Measurements from ENCODE around the gene RNF145.

The RNF145 gene

GRCh38 chr5:159214486-159215271 lies 5.3 kb upstream of the RNF145 start:
- no peak for DNase-seq (ENCODE audit: extremely low spot score)
- no peak for TF ChIP-seq FOXM1 (IDR thresholded peaks at IDR 0.05; ENCODE audit: borderline replicate concordance)
- no peak for TF ChIP-seq ELF4 (IDR thresholded peaks at IDR 0.05)
- no peak for TF ChIP-seq L3MBTL2 (conservative IDR thresholded peaks at IDR 0.05)
- no peak for TF ChIP-seq FOXK2 (IDR thresholded peaks at IDR 0.05)
- no peak for TF ChIP-seq SP1 (IDR thresholded peaks at IDR 0.05)
- no peak for TF ChIP-seq ZNF384 (IDR thresholded peaks at IDR 0.05)
- TF ChIP-seq LEF1 (IDR thresholded peaks at IDR 0.05; ENCODE audit: borderline replicate concordance), result no peak
- no peak for TF ChIP-seq BHLHE40 (IDR thresholded peaks at IDR 0.05; ENCODE audit: borderline replicate concordance)
- no peak for TF ChIP-seq ARNT (IDR thresholded peaks at IDR 0.05)
- TF ChIP-seq CTBP1 (IDR thresholded peaks at IDR 0.05; ENCODE audit: borderline replicate concordance), result no peak
- TF ChIP-seq TARDBP (IDR thresholded peaks at IDR 0.05), result no peak
- TF ChIP-seq NFRKB (IDR thresholded peaks at IDR 0.05), result no peak
- TF ChIP-seq, protein P1, sequence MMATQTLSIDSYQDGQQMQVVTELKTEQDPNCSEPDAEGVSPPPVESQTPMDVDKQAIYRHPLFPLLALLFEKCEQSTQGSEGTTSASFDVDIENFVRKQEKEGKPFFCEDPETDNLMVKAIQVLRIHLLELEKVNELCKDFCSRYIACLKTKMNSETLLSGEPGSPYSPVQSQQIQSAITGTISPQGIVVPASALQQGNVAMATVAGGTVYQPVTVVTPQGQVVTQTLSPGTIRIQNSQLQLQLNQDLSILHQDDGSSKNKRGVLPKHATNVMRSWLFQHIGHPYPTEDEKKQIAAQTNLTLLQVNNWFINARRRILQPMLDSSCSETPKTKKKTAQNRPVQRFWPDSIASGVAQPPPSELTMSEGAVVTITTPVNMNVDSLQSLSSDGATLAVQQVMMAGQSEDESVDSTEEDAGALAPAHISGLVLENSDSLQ (IDR thresholded peaks at IDR 0.05), result no peak
- TF ChIP-seq HDGF (IDR thresholded peaks at IDR 0.05; ENCODE audit: borderline replicate concordance), result no peak
- TF ChIP-seq FOXA1 (IDR thresholded peaks at IDR 0.05), result no peak
- no peak for TF ChIP-seq SUZ12 (IDR thresholded peaks at IDR 0.05)
- CTCF ChIA-PET, result interaction anchor here (2.2 kb wide), 1 partner anchor 58 kb away, joined by 8 read pairs; no protein-coding TSS in a partner anchor
- POLR2A ChIA-PET, result no interaction called here

GRCh38 chr5:159212657-159213462 lies 3.5 kb upstream of the RNF145 start:
- DNase-seq (ENCODE audit: extremely low spot score), result no peak
- TF ChIP-seq ELF4 (IDR thresholded peaks at IDR 0.05), result no peak
- no peak for TF ChIP-seq TARDBP (IDR thresholded peaks at IDR 0.05)
- no peak for TF ChIP-seq BHLHE40 (IDR thresholded peaks at IDR 0.05; ENCODE audit: borderline replicate concordance)
- TF ChIP-seq CTBP1 (IDR thresholded peaks at IDR 0.05; ENCODE audit: borderline replicate concordance), result no peak
- TF ChIP-seq FOXK2 (IDR thresholded peaks at IDR 0.05), result no peak
- no peak for TF ChIP-seq ARNT (IDR thresholded peaks at IDR 0.05)
- no peak for TF ChIP-seq L3MBTL2 (conservative IDR thresholded peaks at IDR 0.05)
- TF ChIP-seq NFRKB (IDR thresholded peaks at IDR 0.05), result no peak
- no peak for TF ChIP-seq LEF1 (IDR thresholded peaks at IDR 0.05; ENCODE audit: borderline replicate concordance)
- TF ChIP-seq SUZ12 (IDR thresholded peaks at IDR 0.05), result no peak
- no peak for TF ChIP-seq SP1 (IDR thresholded peaks at IDR 0.05)
- no peak for TF ChIP-seq FOXA1 (IDR thresholded peaks at IDR 0.05)
- no peak for TF ChIP-seq FOXM1 (IDR thresholded peaks at IDR 0.05; ENCODE audit: borderline replicate concordance)
- ChIA-PET POLR2A (no interaction called here), CTCF (no interaction called here)

GRCh38 chr5:159211729-159212174 lies 2.4 kb upstream of the RNF145 start:
- DNase-seq (ENCODE audit: extremely low spot score), result no peak
- no peak for TF ChIP-seq FOXM1 (IDR thresholded peaks at IDR 0.05; ENCODE audit: borderline replicate concordance)
- no peak for TF ChIP-seq LEF1 (IDR thresholded peaks at IDR 0.05; ENCODE audit: borderline replicate concordance)
- no peak for TF ChIP-seq L3MBTL2 (conservative IDR thresholded peaks at IDR 0.05)
- no peak for TF ChIP-seq FOXA1 (IDR thresholded peaks at IDR 0.05)
- no peak for TF ChIP-seq ELF4 (IDR thresholded peaks at IDR 0.05)
- no peak for TF ChIP-seq SUZ12 (IDR thresholded peaks at IDR 0.05)
- no peak for TF ChIP-seq BHLHE40 (IDR thresholded peaks at IDR 0.05; ENCODE audit: borderline replicate concordance)
- no peak for TF ChIP-seq NFRKB (IDR thresholded peaks at IDR 0.05)
- TF ChIP-seq, protein P1 (IDR thresholded peaks at IDR 0.05), result no peak
- TF ChIP-seq ZNF384 (IDR thresholded peaks at IDR 0.05), result no peak
- no peak for TF ChIP-seq CTBP1 (IDR thresholded peaks at IDR 0.05; ENCODE audit: borderline replicate concordance)
- TF ChIP-seq HDGF (IDR thresholded peaks at IDR 0.05; ENCODE audit: borderline replicate concordance), result no peak
- no peak for TF ChIP-seq TARDBP (IDR thresholded peaks at IDR 0.05)
- TF ChIP-seq FOXK2 (IDR thresholded peaks at IDR 0.05), result no peak
- POLR2A ChIA-PET, result interaction anchor here (1.0 kb wide), 1 partner anchor 23 kb away, joined by 3 read pairs; no protein-coding TSS in a partner anchor
- CTCF ChIA-PET, result interaction anchor here (0.6 to 1.1 kb wide), 2 partner anchors 20 to 1135 kb away, joined by 3 read pairs; no protein-coding TSS in a partner anchor

DNA sequence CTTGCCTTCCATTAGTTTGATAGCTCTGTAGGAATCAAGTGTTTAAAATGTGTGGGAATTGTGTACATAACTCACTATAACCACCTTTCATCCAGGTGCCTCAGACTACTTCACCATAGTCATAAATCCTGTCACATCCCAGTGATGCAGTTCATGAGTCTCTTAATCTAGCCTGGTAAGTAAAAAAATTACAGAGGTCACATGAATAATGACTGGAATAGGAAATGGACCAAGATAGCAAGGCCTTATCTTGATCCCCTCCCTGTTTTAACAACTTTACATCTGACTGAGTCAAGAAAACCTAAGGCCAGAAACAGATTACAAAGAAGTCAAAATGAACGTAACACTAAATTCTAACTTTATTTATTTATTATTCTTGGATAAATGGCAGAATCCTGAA lies 1.5 kb upstream of the RNF145 start:
- ChIA-PET CTCF (interaction anchor here (1.1 kb wide), 1 partner anchor 21 kb away, joined by 3 read pairs; no protein-coding TSS in a partner anchor), POLR2A (interaction anchor here (1.0 kb wide), 1 partner anchor 24 kb away, joined by 3 read pairs; no protein-coding TSS in a partner anchor)
- no peak for DNase-seq (ENCODE audit: extremely low spot score)
- TF ChIP-seq FOXM1 (IDR thresholded peaks at IDR 0.05; ENCODE audit: borderline replicate concordance), result no peak
- TF ChIP-seq SP1 (IDR thresholded peaks at IDR 0.05), result no peak
- no peak for TF ChIP-seq HDGF (IDR thresholded peaks at IDR 0.05; ENCODE audit: borderline replicate concordance)
- no peak for TF ChIP-seq NFRKB (IDR thresholded peaks at IDR 0.05)
- TF ChIP-seq, protein P1 (IDR thresholded peaks at IDR 0.05), result peak; percentile 41; the same call in 1 of the 2 replicates

- DNase-seq (ENCODE audit: extremely low spot score), result no peak
- POLR2A ChIA-PET, result no interaction called here
- TF ChIP-seq SP1 (IDR thresholded peaks at IDR 0.05) (no peak), CTBP1 (IDR thresholded peaks at IDR 0.05; ENCODE audit: borderline replicate concordance) (no peak), HDGF (IDR thresholded peaks at IDR 0.05; ENCODE audit: borderline replicate concordance) (no peak), ELF4 (IDR thresholded peaks at IDR 0.05) (no peak), SUZ12 (IDR thresholded peaks at IDR 0.05) (no peak), L3MBTL2 (conservative IDR thresholded peaks at IDR 0.05) (no peak), ZNF384 (IDR thresholded peaks at IDR 0.05) (no peak), NFRKB (IDR thresholded peaks at IDR 0.05) (no peak), LEF1 (IDR thresholded peaks at IDR 0.05; ENCODE audit: borderline replicate concordance) (no peak), TARDBP (IDR thresholded peaks at IDR 0.05) (no peak), ARNT (IDR thresholded peaks at IDR 0.05) (no peak), FOXA1 (IDR thresholded peaks at IDR 0.05) (no peak), FOXK2 (IDR thresholded peaks at IDR 0.05) (no peak), FOXM1 (IDR thresholded peaks at IDR 0.05; ENCODE audit: borderline replicate concordance) (no peak), BHLHE40 (IDR thresholded peaks at IDR 0.05; ENCODE audit: borderline replicate concordance) (no peak)
- TF ChIP-seq, protein P1 (IDR thresholded peaks at IDR 0.05), result no peak
- CTCF ChIA-PET, result no interaction called here
Measured at GRCh38 chr5:159210210-159210661, 883 bp upstream of the RNF145 start.

All from HEK293T (cell line).